Occipital lobe (tissue), 2 donors: ENCODE results near the gene TLE6. TPM values are rescaled to one million over a fixed set of nuclear protein-coding genes. Genes with fewer than 3 reads are reported as not detected.
"Not testable (repeated sequence)": the region's sequence is repeated elsewhere in the genome, so short reads cannot be mapped to it uniquely, and the experiment has no call there.

ENCODE experiments used
- DNase-seq: peaks from one replicate; lab custom pipeline; 2025; lab: John Stamatoyannopoulos, UW
- total RNA-seq: library from RNA; depleted of rRNA; stranded (reverse); fragments of >200 nt; gene quantifications from one replicate; pipeline ENCODE4 v1.2.3, GENCODE V29; 2014

Gene TLE6
- total RNA-seq, 1 donor from 2014 or later, result 0.16 TPM

DNA sequence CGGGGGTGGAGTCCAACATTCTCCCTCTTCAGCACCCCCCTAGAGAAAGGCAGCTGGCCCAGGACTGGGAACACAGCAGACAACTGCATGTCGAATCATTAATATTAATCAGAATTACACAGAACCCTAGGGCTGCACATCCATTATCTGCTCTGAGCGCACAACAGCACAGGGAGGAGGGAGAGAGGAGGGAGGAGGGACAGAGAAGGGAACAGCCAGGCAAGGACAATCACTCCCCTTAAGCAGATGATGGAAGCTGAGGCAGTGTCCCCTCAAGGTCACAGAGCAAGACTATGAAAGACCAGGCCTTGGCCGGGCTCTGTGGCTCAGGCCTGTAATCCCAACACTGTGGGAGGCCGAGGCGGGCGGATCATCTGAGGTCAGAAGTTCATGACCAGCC, 25.7 kb downstream of the TLE6 start:
- no peak for DNase-seq

DNA sequence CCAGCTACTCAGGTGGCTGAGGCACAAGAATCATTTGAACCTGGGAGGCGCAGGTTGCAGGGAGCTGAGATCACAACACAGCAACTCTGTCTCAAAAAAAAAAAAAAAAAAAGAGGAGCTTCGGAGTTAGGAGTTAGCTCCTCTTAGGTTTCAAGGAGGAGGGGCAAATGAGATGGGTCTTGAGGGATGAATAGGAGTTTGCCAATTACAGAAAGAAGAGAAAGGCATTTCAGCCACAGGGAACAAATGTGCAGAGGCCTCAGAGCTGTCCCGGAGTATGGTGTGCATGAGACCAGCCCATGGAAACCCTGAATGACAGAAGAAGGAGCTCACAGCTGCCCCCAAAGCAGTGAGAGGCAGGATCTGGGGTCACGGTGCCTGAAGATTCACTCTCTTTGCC, 27.2 kb downstream of the TLE6 start:
- DNase-seq, result no peak

DNA sequence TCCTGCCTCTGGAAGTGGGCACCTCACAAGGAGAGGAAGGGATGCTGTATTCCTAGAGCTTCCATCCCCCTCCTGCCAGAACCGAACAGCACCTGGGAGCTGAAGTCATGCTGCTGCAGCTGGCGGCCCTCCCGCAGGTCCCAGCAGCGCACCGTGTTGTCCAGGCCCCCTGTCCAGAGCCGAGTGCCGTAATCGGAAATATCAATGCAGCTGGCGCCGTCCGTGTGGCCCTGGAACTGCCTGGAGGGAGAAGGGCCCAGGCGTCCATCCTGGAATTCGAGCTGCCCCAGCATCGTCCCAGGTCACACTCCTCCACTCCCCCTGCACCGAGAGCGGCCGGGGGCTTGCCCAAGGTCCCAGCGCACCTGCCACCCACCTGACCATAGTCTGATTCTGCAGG, 28.0 kb downstream of the TLE6 start:
- no peak for DNase-seq

DNA sequence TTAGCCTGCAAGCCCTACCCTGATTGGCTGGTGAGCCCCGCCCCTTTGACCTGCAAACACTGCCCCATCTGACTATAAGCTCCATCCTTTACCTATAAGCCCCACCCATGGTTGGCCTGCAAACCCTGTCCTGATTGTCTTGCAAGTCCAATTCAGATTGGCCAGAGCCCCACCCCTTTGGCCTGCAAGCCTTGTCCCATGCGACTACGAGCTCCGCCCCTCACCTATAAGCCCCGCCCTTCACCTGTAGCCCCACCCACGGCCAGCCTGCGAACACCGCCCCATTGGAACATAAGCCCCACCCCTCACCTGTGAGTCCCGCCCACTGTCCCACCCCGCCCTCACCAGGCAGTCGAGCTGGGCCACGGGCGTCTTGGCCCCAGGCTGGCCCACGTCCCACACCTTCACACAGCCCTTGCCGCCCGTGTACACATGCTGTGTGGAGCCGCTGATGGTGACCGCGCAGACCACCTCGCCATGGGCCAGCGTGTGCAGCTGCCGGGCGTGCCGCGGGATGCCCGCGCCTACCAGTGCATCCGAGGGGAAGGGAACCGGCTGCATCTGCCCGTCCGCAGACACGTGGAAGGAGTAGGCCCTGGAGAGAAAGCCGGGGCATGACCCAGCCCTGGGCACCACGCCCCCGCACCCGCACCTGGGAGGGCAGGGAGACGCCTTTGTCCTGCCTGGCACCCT, 28.9 kb downstream of the TLE6 start:
- DNase-seq, result no peak

DNA sequence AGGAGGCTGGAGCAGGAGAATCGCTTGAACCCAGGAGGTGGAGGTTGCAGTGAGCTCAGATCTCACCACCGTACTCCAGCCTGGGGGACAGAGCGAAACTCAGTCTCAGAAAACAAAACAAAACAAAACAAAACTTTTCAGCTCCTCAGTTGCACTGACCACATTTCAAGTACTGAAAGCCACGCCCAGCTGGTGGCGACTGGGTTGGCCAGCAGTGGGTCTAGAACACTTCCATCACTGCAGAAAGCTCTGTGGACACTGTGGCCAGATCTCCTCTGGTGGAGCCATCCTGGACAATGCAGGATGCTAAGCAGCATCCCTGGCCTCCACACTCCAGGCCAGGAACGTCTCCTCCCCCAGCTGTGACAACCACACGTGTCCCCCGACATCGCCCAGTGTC, 30.6 kb downstream of the TLE6 start:
- no peak for DNase-seq

DNA sequence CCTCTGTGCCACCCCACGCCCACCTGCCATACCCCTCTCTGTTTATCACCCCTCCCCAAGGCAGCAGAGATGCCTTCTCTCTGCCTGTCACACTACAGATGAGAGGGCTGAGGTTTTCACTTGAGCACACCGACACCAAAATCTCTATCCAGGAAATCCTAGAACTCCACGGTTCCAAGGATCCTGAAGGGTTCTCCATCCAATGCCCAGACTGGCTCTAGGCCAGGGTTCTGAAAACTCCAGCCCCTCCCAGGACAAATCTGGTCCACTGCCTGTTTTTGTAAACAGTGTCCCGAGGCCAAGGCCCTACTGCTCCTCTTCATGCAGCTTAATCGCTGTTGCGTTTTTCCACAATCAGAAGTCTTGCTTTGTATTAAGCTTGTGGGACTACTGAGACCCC, 31.6 kb downstream of the TLE6 start:
- DNase-seq, result no peak

DNA sequence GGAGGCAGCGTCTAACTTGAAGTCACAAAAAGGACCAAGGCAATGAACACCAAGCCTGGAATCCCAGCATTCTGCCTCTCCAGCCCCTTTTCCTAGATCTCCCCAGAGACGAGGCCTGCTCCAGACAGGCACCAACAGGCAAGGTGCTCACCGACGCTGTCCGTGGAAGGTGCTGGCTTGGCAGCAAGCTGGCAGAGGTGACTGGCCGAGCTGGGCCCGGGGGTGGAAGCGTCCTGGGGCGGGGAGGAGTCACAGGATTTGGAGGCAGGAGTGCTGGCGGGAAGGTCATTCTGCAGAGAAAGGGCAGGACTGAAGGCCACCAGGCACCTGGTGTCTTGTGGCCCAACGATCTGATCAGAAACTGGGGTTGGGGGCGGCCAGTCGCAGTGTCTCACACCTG, 33.5 kb downstream of the TLE6 start:
- DNase-seq, result no peak

DNA sequence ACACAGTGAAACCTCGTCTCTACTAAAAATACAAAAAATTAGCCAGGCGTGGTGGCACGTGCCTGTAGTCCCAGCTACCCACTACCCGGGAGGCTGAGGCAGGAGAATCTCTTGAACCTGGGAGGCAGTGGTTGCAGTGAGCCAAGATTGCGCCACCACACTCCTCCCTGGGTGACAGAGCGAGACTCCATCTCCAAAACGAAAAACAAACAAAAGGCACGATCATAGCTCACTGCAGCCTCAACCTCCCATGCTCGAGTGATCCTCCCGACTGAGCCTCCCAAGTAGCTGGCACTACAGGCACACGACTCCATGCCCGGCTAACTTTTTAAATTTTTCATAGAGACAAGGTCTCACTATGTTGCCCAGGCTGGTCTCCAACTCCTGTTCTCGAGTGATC, 34.7 kb downstream of the TLE6 start:
- not testable (repeated sequence) for DNase-seq

DNA sequence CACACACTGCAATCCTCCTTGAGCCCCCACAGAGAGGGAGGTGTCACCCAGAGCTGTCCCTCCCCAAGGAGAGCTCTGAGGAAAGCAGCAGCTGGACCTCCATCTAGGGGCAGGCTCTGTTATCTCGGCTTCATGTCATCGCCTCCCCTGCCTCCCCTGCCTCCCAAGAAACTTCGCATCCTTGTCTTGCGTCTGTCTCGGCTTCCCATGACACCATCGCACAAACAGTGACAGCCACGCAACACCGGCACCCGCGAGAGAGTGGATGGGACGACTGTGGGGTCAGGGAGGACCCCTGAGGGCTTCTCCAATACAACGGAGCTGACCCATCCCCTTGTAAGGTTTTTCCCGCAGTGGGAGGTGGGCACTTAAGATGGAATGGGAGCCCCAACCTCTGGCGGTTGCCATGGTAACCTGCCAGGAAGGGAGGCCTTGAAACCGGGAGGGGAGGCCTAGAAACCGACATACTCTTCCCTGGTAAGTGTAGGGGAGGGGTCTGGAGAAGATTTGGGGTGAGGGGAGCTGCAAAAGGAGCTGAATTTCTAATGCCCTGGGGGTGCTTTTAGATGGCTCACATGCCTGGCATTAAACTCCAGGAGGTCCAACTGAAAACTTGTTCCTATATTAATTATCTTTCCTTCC, 35.4 kb downstream of the TLE6 start:
- no peak for DNase-seq

DNA sequence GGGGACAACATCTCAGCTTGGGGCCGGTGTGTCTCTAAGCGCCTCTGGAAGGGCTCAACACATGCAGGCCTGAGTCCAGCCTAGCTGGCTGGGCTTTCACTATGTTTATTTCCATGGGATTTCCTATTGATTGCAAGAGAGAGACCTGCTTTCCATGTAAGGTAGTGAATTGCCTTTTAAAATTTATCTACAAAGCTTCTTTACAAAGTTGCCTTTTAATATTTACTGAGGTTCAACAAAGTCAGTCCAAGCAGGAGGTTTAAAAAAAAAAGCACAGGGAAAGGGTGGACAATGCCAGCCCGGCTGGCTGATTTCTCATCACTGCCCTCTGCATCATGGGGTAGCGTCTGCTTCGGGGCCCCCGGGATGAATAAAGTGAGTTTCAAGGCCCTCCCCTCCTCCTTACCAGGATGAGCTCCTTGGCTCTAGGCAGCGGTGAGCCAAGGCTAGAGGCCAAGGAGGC, 35.9 kb downstream of the TLE6 start:
- DNase-seq, result no peak

DNA sequence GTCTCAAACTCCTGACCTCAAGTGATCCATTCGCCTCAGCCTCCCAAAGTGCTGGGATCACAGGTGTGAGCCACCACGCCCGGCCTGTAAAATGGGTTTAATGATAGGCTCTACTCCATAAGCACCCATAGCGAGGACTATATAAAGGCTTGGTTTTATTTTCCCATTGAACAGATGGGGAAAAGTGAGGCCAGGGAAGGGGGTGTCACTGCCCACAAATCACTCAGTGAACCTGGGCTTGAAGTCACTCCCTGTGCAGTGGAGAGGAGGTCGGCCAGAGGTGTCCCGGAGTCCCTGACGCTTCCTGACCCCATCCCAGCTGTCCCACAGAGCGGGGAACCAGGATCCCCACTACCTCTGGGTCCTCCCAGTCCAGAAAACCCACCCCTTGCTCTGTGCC, 36.8 kb downstream of the TLE6 start:
- no peak for DNase-seq

DNA sequence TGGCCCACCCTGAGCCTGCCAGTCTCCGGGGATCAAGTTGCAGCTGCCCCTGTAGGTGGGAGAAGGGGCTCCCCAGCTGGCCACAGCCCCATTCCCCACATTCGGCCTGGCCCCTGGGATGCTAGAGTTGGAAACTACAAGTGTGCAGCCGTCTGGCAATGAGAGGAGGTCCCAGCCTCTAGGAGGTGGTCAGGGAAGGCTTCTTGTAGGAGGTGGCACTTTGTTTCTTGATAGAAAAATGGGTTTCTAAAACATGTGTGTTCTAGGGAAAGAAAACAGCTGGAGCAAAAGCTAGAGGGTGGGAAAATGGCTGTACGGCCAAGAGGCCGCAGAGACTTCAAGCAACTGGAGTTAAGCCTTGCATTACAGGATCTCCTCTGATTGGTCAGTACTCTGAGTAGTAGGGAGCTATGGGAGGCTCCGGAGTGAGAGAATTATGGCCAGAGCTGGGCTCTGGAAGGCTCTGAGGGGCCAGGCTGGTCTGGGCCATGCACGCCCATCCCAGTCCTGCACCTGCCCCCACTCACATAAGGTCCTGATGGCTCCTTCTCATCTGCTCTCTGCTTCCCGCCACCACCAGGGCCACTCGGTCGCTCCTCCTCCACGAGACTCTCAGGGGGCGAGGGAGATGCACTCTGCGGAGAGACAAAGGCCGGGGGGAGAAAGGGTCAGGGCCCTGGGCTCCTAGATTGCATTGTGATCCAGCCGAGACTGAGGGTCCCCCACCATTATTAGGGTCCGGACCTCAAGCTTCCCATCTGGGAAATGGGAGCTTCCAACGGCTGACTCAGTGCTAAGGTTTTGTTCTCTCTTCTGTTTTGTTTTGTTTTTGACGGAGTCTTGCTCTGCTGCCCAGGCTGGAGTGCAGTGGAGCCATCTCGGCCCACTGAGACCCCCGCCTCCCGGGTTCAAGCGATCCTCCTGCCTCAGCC, 38.0 kb downstream of the TLE6 start:
- no peak for DNase-seq

DNA sequence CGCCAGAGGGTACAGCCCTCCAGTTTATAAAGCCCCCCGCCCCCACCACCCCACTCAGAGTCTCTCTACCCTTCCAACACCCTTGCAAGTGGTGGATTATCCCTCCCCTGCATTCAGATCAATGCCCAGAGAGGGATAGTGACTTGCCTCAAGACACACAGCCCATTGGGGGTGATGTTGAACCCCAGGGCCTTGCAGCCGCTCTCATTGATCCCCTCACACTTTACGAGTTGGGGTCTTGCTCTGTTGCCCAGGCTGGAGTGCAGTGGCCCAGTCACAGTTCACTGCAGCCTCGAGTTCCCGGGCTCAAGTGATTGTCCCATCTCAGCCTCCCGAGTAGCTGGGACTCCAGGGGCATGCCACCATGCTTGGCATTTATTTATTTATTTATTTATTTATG, 40.6 kb downstream of the TLE6 start:
- no peak for DNase-seq

DNA sequence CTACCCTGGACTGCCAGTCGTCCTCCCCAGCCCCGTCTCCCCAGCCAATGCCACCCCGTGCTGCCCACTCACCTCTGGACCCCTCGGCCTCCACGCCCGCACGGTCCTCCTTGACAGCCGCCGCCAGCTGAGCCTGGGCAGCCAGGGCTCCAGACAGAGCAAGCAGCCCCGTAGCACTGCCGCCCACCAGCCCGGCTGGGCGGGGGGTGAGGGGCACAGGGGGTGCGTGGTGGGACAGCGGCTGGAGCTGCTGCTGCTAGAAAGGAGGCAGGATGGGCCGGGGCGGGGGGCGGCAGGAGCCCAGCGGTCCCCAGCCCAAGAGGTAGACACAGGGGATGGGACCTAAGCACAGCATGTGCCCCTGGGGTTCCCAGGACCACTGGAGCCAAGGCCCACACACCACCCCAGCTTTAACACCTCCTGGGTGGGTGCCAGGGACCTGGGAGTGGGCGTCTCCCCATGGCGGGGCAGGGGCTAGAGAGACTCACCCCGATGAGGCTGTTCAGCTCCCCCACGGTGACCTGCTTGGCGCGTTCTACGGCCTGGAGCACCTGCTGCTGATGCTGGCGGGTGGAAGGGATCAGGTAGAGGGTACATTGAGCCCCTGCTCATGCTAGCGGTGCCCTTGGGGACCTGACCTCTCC, 42.0 kb downstream of the TLE6 start:
- no peak for DNase-seq

DNA sequence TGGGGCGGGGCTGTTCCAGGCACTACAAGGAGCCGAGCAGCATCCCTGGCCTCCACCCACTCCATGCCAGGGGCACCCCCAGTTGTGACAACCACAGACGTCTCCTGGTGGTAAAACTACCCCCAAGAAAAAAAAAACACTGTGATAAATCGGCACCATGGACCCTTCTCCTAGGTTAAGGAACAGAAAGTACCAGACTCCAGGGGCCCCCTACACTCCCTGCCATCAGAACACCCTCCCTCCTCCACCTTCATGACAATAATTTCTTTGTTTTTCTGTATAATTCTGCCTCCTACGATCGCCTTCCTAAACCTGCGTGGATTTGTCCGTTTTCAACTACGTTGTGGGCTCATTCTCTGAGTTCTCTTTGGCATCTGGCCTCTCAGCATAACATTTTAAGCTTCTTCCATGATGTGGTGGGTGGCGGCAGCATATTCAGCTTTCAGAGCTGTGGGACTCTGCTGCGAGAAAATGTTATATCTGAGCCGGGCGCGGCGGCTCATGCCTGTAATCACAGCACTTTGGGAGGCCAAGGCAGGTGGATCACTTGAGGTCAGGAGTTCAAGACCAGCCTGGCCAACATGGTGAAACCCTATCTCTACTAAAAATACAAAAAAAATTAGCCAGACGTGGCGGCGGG, 43.1 kb downstream of the TLE6 start:
- no peak for DNase-seq

DNA sequence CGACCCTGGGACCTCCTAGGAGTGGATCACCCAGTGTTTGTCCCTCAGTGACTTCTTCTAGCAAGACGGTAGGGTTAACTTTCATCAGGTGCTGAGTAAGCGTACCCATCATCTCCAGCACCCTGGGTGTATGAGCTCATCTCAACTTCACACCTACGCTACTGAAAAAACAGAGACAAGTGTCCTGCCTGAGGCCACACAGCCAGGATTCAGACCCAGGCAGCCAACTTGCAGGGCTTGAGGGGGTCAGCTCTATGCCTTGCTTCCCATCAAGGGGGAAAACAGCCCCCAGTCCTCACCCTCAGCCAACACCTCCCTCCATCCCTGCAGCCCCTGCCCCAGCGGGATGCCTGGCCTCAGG, 47.1 kb downstream of the TLE6 start:
- no peak for DNase-seq

DNA sequence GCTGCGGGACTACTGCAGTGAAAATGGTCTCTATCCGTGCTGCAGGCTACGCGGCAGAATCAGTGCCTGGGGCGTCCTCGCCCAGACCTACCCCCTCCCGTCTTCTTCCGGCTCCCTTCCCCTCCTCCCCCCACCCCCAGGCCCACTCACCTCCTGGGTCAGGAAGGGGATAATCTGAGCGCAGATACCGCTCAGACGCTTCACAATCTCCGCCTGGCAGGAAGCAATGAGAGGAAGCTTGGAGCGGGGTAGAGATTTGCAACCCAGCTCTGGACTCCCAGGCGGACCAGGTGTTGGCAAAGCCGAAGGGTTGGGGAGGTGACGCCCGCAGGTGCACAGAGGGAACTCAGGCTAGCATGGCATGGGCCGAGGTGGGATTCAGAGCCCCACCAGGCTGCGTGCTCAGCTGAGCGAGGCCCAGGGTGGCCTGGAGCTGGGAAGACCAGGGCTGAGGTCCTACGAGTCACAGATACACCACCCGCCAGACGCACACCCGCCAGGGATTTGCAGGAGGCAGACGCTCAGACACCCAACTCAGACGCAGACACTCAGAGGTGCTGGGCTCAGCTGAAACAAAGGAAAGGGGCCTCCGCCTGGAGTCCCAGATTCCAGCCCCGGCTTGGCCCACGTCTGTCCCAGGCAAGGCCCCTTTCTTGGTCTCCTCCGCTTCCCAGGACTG, 47.6 kb downstream of the TLE6 start:
- no peak for DNase-seq

DNA sequence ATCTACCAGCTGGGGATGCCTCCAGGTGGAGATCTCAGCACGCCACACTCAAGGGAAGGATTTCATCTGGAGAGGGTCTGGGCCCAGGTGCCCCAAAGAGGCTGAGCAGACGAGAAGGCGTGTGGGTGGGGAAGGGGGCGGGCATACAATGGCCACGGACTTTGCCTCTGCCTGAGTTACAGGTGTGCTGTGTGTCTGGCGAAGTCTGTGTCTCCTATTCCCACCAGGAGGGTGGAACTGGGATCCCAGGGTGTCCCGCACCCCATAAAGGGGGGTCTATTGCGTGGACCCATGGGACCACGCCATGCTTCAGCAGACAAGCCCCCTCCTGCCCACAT, 48.2 kb downstream of the TLE6 start:
- no peak for DNase-seq

DNA sequence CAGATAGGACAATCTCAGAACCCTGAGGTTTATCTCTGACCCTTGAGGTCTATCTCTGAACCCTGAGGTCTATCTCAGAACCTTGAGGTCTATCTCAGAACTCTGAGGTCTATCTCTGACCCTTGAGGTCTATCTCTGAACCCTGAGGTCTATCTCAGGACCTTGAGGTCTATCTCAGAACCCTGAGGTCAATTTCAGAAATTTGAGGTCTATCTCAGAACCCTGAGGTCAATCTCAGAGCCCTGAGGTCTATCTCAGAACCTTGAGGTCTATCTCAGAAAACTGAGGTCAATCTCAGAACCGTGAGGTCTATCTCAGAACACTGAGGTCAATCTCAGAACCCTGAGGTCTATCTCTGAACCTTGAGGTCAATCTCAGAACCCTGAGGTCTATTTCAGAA, 49.4 kb downstream of the TLE6 start:
- DNase-seq, result no peak

DNA sequence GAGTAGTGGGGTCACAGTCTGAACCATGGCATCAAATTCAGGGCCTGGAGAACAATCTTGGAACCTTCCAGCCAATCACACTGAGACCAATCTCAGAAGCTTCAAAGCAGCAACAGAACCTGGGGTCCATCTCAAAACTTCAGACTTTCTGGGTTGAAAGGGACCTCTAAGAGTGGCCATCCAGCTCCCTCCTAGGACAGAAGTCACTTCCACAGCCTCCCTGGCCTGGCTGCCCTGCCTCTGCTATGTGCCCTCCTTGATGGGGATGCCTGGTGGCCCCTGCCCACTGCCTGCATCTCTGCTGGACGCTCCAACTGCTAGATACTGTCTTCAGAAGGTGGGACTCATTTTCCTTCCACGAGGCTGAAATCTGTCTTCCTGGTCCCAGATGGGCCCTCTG, 49.9 kb downstream of the TLE6 start:
- DNase-seq, result no peak

DNA sequence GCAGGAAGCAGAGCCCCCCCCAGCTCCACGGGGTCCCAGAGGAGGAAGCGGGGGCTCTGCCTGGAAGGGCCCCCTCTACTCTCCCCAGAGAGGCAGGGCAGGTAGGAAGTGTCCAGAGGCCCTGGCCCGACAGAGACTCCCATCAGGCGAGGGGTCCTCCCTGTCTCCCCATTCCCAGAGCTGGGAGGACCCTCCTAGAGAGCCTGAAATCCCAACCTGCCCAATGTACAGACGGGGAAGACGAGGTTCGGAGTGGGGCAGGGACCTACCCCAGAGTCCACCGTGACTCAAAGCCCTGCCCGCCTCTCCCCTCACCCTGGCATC, 50.6 kb downstream of the TLE6 start:
- DNase-seq, result no peak
